Hepatocyte (in vitro differentiated cells): ENCODE data around the gene KLK15.

Source experiments
- CTCF ChIP-seq: fragments of 200-600 bp; sonication (generic); IDR thresholded peaks from 2 replicates; pipeline ENCODE4 v1.5.1; 2016; ENCODE audit warnings: antibody characterized with exemption, mild to moderate bottlenecking; ENCODE audit not compliant: poor library complexity
- EZH2phosphoT487 ChIP-seq: fragments of 200-600 bp; sonication (generic); IDR thresholded peaks from one replicate; pipeline ENCODE4 v1.6.1; 2018; ENCODE audit warnings: antibody characterized with exemption, mild to moderate bottlenecking, low read depth, moderate library complexity; ENCODE audit not compliant: unreplicated experiment, severe bottlenecking

GRCh38 chr19:50875795-50876422, 42.5 kb upstream of the KLK15 start:
- TF ChIP-seq CTCF = no peak
- TF ChIP-seq EZH2phosphoT487 = no peak
